Raji (cell line): Measurements from ENCODE around the gene GCNT2.

Experiments
- POLR2A ChIP-seq: IDR thresholded peaks from 2 replicates; pipeline ENCODE4 v1.6.1; 2011; ENCODE audit warnings: low read depth, low read length, control low read depth; ENCODE audit not compliant: insufficient read depth

GCNT2 gene

GRCh38 chr6:10510592-10511367 is 10.4 kb upstream of the GCNT2 start:
- no peak for TF ChIP-seq POLR2A

- TF ChIP-seq POLR2A: no peak
Observed at GRCh38 chr6:10511477-10511876, 9.7 kb upstream of the GCNT2 start.

DNA sequence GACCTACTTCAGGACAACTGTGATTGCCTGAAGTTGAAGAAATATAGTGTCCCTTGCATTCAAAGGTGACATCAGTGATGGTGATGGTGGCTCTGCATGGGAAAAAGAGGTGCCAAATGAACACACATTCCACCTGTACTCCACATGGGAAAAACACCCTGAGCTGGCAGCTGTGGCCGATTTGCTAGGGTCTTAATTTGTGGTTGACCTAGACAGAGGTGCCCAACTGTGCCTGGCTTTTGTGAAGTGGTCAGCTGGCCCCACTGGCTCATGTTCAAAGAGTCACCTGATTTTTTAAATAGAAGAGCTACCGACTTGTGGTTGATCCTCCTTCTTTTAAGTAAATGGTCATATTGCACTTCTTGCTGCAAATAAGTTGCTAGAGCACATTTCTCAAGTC is 7.6 kb upstream of the GCNT2 start:
- TF ChIP-seq POLR2A: no peak

- no peak for TF ChIP-seq POLR2A
Observed at GRCh38 chr6:10514049-10514780, 6.9 kb upstream of the GCNT2 start.

DNA sequence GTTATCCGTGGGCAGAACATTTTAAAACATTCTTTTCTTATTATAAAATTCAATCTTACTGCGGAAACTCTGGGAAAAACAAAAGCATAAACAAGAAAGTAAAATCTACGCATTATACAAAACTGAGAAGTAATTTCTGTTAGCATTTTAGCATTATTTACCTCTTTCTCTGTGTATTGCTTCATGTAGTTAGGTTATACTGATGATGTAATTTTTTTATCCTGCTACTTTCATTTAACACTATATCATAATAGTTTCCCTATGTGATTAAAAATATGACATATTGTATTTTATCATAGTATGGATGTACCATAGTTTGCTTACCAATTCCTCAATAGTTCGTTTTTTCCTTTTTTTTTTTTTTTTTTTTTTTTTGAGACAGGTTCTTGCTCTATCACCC is 4.2 kb upstream of the GCNT2 start:
- no peak for TF ChIP-seq POLR2A

- TF ChIP-seq POLR2A: no peak
Observed at GRCh38 chr6:10518557-10519407, 2.4 kb upstream of the GCNT2 start.

DNA sequence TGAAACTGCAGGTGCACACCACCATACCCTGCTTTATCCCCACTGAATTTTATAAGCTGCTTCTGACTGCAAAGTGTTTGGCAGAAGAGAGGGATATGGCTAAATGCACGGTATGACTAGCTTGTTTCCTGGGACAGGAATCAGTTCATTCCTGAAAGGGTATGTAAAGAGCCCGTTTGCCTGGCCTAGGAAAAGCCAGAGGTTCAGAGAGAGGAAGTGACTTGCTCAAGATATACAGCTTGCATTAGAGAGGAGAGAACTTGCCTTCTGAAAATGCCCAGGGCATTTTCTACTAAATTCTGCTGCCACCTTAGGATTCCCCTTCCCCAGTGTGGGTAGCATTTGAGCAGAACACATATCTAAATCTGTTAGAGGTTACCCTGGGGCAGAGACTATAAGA is 683 bp upstream of the GCNT2 start:
- no peak for TF ChIP-seq POLR2A

DNA sequence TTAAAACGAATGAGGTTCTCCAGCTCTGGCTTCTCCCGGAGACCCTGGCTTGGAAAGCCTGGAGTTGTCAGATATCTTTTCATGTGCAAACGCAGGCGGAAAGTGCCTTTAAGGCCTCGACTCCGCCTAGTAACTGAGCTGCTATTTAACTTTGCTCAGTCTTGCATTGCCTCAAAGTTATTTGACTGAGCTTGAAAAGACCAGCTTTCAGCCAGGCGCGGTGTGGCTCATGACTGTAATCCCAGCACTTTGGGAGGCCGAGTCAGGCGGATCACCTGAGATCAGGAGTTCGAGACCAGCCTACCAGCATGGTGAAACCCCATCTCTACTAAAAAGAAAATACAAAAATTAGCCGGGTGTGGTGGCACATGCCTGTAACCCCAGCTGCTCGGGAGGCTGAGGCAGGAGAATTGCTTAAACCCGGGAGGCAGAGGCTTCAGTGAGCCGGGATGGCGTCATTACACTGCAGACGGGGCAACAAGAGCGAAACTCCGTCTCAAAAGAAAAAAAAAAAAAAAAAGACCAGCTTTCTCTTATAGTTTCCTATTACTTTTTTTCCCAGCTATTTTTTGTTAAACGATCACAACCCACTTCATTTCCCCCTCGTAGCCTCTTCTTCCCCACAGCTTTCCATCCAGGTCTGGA is 1.9 kb downstream of the GCNT2 start:
- no peak for TF ChIP-seq POLR2A

DNA sequence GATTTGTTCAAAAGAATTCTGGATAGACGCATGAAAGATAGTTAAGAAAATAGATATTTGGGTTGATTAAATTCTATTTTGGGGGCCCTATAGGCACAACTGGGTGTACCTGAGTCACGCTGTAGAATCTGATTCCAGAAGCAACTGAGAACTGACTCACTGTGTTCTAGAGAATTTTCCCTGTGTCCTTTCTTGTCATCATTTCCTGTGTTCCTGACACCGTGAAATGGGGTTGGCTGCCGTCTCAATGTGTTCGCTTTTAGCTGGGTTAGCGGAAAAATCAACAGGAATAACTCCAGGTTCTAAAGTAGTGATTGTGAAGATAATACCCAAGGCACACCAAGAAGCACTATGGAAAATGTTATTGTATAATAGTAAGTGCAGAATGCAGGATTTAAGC is 5.0 kb downstream of the GCNT2 start:
- no peak for TF ChIP-seq POLR2A

DNA sequence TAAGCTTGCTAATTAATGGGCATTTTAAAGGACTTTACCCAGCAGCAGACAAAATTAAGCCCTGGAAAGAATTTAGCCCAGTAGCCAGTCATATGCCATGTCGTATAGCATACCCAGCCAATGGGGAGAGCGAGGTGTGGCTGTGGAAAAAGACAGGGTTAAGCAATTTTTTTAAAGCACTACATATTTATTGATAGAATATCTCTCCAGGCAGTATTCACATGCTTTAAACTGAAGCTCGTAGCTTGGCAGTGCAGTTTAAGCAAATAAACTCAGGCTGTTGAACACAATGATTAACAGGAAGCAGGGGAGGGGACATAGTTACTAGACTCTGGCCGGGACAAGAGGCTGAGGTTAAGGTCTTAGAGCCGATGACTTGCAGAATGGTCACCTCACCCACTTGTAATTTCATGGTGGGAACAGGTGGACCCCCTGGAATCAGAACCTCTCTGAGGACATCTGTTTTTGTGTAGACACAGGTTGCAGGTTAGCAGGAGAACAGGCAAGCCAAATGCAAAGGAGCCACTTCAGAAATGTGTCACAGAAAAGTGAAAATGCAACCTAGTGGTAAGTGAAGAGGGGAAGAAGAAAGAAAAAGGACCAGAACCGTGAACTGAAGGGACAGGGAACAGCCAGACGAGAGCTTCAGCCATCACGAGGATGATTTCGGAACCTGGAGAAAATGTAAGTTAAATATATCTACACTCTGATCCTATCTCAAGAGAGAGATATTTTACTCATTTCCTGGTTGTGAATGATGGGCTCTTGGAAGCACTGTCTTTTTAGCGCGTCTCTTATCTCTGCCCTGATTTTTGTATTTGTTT is 7.2 kb downstream of the GCNT2 start:
- peak; percentile 66 for TF ChIP-seq POLR2A

- no peak for TF ChIP-seq POLR2A
Observed at GRCh38 chr6:10529231-10529801, 8.2 kb downstream of the GCNT2 start.

- peak; percentile 46; the same call in 1 of the 2 replicates for TF ChIP-seq POLR2A
Observed at GRCh38 chr6:10531503-10531902, 10.4 kb downstream of the GCNT2 start.

DNA sequence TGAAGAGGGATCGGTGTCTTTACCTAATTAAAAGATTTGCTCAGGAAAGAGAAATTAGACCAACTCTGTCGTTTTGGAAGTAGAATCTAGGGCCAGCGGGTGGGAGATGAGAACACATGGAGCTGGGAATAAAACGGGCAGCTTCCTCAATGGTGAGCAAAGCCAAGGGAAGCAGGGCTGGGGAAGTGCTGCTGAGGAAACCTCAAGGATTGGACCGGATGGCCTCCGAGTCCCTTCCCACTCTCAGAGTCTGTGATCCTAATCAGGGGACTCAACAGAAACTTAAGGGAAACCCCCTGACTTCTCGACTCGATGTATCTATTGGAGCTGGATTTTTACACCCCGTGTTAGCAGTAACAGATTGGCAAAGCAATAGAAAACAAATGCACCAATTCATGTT is 10.8 kb downstream of the GCNT2 start:
- 0 out of 2 replicates have a peak, but pooled peaks have one; percentile 4 for TF ChIP-seq POLR2A

GRCh38 chr6:10532392-10532791 is 11.2 kb downstream of the GCNT2 start:
- TF ChIP-seq POLR2A: no peak
